Cardiac fibroblast (primary cell): ENCODE data around the gene BCL11B.

ENCODE experiments used
- DNase-seq, 2 donors: peaks; one replicate each; pipeline versions ENCODE4 v3.0.0 to v3.0.0-alpha.2; 2010; ENCODE audit warnings: low read depth in 2 of 2
- H3K4me3 ChIP-seq, 2 donors: replicated peaks in 1 of 2; 1 replicate in 1 of 2; 2 replicates in 1 of 2; pipeline ENCODE4 v1.5.1; 2011; ENCODE audit warnings: low read depth in 2 of 2, low read length in 2 of 2, mild to moderate bottlenecking in 2 of 2, moderate library complexity in 1 of 2
- CTCF ChIP-seq: IDR thresholded peaks from one replicate; pipeline ENCODE4 v1.5.1; 2011; ENCODE audit warnings: low read depth, mild to moderate bottlenecking, low read length, inconsistent platforms

The BCL11B gene

GRCh38 chr14:99192830-99193229, 79.2 kb downstream of the BCL11B start:
- no peak overlapping the region for H3K4me3 ChIP-seq
- DNase-seq: no peak
- TF ChIP-seq CTCF: no peak

- peak; percentile 55 to 73 for DNase-seq
- TF ChIP-seq CTCF: no peak
- H3K4me3 ChIP-seq: peak overlapping the region; percentile 14 to 21
Observed at GRCh38 chr14:99192028-99192621, 79.9 kb downstream of the BCL11B start.

- no peak for DNase-seq
Observed at GRCh38 chr14:99191395-99192027, 80.5 kb downstream of the BCL11B start.

GRCh38 chr14:99190696-99191394, 81.2 kb downstream of the BCL11B start:
- H3K4me3 ChIP-seq: no peak overlapping the region
- TF ChIP-seq CTCF: no peak
- no peak for DNase-seq

More at GRCh38 chr14:99191395-99192027, 80.5 kb downstream of the BCL11B start:
- TF ChIP-seq CTCF: no peak
- H3K4me3 ChIP-seq: peak overlapping the region in 1 of 2 donors; percentile 14

- DNase-seq: no peak
- TF ChIP-seq CTCF: no peak
Observed at GRCh38 chr14:99189201-99189801, 82.7 kb downstream of the BCL11B start.

GRCh38 chr14:99188731-99189191, 83.2 kb downstream of the BCL11B start:
- no peak for DNase-seq
- no peak overlapping the region for H3K4me3 ChIP-seq
- no peak for TF ChIP-seq CTCF

More at GRCh38 chr14:99189201-99189801, 82.7 kb downstream of the BCL11B start:
- H3K4me3 ChIP-seq: no peak overlapping the region
